Measurements from ENCODE around the gene IL17RA.

The IL17RA gene

DNA sequence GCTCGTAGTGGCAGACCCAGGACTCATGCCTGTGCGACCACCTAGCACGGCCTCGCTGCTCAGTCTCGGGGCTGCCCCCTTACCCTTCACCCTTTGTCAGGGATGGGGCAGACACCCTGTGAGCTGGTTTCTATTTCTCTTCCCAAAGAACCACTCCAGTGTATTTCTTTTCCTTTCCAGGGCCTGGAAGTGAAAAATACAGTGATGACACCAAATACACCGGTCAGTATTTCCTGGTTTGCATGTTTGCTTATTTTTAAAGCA is 22.7 kb downstream of the IL17RA start:
- no peak for DNase-seq

DNA sequence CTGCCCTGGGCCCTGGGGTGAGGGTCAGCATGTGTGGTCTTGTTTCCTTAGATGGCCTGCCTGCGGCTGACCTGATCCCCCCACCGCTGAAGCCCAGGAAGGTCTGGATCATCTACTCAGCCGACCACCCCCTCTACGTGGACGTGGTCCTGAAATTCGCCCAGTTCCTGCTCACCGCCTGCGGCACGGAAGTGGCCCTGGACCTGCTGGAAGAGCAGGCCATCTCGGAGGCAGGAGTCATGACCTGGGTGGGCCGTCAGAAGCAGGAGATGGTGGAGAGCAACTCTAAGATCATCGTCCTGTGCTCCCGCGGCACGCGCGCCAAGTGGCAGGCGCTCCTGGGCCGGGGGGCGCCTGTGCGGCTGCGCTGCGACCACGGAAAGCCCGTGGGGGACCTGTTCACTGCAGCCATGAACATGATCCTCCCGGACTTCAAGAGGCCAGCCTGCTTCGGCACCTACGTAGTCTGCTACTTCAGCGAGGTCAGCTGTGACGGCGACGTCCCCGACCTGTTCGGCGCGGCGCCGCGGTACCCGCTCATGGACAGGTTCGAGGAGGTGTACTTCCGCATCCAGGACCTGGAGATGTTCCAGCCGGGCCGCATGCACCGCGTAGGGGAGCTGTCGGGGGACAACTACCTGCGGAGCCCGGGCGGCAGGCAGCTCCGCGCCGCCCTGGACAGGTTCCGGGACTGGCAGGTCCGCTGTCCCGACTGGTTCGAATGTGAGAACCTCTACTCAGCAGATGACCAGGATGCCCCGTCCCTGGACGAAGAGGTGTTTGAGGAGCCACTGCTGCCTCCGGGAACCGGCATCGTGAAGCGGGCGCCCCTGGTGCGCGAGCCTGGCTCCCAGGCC is 23.7 kb downstream of the IL17RA start:
- DNase-seq, result no peak

DNA sequence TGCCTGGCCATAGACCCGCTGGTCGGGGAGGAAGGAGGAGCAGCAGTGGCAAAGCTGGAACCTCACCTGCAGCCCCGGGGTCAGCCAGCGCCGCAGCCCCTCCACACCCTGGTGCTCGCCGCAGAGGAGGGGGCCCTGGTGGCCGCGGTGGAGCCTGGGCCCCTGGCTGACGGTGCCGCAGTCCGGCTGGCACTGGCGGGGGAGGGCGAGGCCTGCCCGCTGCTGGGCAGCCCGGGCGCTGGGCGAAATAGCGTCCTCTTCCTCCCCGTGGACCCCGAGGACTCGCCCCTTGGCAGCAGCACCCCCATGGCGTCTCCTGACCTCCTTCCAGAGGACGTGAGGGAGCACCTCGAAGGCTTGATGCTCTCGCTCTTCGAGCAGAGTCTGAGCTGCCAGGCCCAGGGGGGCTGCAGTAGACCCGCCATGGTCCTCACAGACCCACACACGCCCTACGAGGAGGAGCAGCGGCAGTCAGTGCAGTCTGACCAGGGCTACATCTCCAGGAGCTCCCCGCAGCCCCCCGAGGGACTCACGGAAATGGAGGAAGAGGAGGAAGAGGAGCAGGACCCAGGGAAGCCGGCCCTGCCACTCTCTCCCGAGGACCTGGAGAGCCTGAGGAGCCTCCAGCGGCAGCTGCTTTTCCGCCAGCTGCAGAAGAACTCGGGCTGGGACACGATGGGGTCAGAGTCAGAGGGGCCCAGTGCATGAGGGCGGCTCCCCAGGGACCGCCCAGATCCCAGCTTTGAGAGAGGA is 24.5 kb downstream of the IL17RA start:
- DNase-seq, result no peak

DNA sequence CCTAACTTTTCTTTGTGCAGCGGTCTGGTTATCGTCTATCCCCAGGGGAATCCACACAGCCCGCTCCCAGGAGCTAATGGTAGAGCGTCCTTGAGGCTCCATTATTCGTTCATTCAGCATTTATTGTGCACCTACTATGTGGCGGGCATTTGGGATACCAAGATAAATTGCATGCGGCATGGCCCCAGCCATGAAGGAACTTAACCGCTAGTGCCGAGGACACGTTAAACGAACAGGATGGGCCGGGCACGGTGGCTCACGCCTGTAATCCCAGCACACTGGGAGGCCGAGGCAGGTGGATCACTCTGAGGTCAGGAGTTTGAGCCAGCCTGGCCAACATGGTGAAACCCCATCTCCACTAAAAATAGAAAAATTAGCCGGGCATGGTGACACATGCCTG is 25.2 kb downstream of the IL17RA start:
- DNase-seq, result no peak

GRCh38 chr22:17110791-17111550 is 26.2 kb downstream of the IL17RA start:
- no peak for DNase-seq

- no peak for DNase-seq
Measured at GRCh38 chr22:17112491-17113042, 27.8 kb downstream of the IL17RA start.

GRCh38 chr22:17113600-17113999 is 28.8 kb downstream of the IL17RA start:
- no peak for DNase-seq

GRCh38 chr22:17114173-17114897 is 29.5 kb downstream of the IL17RA start:
- no peak for DNase-seq

DNA sequence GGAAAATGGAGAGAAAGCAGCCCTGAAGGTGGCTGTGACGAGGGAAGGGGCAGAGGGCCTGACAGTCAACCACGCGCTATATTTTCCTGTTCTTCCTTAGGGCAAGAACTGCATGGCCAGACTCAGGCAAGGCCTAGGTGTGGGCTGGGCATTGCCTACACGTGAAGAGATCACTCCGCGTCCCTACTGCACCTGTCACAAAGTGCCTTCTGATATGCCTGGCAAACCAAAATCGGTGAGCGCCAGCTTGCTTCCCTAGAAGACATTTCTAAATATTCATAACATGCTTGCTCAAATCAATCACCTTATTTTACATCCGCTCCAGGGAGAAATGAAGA is 30.1 kb downstream of the IL17RA start:
- no peak for DNase-seq

GRCh38 chr22:17115236-17115635 is 30.4 kb downstream of the IL17RA start:
- no peak for DNase-seq

- no peak for DNase-seq
Measured at GRCh38 chr22:17115945-17116565, 31.3 kb downstream of the IL17RA start.

GRCh38 chr22:17116572-17117330 is 32.0 kb downstream of the IL17RA start:
- no peak for DNase-seq

DNA sequence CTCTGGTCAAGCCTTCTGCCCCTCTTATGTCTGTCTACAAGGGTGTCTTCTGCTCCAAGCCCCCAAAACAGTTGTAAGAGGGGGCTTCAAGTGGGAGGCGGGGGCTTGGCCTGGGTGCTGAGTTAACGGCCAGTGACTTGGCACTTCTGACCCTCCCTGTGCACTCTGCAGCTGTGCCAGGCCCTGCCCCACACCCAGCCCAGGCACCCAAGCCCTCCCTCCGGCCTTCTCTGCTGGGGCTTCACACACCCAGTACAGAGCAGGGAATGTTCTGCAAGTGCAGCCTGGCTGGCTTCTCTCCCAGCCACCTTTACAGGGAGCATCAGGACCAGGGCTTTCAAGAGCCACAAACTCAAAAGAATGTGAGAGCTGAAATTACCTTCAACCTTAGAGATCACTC is 32.6 kb downstream of the IL17RA start:
- no peak for DNase-seq

- DNase-seq, result no peak
Measured at GRCh38 chr22:17117890-17118289, 33.1 kb downstream of the IL17RA start.

DNA sequence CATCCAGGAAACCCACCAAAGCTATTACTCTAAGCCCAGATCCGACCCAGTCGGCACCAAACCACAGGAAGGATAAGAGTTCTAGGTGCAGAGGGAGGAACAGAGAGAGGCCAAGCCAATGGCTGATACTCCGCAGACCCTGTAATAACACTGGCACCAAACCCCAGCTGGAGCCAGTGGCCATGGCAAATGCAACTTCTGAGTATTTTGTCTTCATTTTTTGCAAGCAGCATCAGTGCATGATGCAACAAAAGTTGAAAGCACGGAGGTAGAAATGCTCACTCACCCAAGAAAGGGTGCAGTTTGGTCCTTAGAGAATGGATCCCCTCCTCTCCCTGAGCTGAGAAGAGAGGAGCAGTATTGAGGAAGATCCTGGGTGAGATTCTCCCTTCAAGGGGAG is 33.5 kb downstream of the IL17RA start:
- no peak for DNase-seq

DNA sequence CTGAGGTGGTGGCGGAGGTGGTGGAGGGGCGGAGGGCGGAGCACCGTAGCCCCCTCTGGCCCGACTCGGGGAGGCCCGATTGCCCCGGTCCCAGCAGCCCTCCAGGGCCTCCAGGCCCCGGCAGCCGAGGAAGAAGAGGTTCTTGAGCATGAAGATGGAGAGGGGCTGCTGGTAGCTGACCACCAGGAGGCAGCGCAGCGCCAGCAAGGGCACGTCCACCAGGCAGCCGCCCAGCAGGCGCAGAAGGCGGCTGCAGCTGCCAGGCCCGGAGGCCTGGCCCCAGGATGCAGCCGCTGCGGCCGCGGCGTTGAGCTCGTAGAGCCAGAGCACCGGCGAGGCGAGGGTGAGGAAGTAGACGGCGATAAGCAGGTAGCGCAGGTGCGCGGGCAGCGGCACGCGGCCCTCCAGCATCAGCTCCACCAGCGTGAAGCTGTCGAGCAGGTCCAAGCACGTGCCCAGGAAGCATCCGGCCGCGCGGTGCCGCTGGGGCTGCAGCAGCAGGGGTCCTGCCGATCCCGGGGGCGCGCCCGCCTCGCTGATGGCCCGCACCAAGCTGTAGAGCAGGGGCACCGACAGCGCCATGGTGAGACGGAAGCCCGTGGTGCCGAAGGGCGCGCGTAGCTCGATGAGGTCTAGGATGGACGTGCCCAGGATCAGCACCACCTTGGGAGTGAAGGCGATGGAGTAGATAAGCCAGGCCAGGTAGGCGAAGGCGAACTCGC is 34.8 kb downstream of the IL17RA start:
- DNase-seq, result no peak

- peak; percentile 58 for DNase-seq
Measured at GRCh38 chr22:17120281-17120680, 35.5 kb downstream of the IL17RA start.

GRCh38 chr22:17120711-17121232 is 36.0 kb downstream of the IL17RA start:
- no peak for DNase-seq

DNA sequence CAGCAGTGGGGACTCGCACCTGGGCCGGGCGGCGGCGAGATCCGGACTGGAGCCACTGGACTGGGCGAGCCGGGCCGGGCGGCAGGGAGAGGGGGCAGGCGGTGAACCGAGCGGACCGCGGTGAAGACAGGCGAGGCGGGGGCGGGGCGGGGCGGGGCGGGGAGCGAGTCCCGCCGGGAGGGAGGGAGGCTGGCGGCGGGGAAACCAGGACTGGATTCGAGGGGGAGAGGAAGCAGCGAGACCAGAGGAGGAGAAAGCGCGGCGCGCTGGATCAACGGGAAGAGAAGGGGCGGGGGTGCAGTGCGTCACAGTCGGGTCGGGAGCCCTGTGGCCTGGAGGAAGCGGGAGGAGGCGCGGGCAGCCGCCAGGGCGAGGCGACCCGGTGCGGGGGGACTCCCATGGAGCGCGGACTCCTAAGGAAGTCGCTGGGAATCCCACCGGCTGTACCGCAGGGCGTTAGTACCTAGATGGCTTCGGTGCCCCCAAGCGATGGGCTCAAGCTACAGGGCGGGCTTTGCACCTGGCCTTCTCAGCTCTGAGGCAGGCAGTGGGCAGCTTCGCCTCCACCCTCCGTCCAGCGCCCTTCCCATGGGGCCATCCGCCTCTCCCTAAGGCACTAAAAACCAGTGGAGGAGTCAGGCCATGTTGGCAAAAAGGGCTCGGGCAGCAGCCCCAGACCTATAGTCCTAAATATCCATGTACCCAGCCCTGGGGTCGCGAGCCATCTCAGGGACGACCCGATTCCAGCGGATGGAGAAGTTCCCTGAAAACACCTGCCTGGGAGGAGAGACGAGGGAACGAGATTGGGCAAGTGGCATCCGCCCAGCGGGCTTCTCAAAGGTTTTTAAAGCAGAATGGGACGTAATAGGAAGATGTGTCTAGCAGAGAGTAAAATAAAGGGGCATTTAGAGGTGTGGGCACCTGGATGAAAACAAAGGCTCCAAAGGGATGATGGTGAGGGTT is 36.7 kb downstream of the IL17RA start, which contains the start of gene TMEM121B:
Gene TMEM121B (minus strand): TSS at position 128 of the 963 bp plus-strand sequence. CDS start 233 bp downstream, outside the sequence.
- DNase-seq, result no peak
